Measurements from ENCODE around the gene RCVRN. TPM values are rescaled to one million over a fixed set of nuclear protein-coding genes. Genes with fewer than 3 reads are reported as not detected.

The RCVRN gene
- total RNA-seq, 1 donor from 2014 or later, result 0.17 TPM

GRCh38 chr17:9942885-9943284 lies 37.8 kb upstream of the RCVRN start:
- TF ChIP-seq CTCF (IDR thresholded peaks at IDR 0.05), result no peak
- Histone ChIP-seq H3K36me3 (peaks cover 31% of the 10 kb centered on the region), H3K9me3 (no peaks in the 10 kb centered on the region), H3K27ac (no peak overlapping the region), H3K4me3 (no peak overlapping the region), H3K27me3 (no peaks in the 10 kb centered on the region), H3K4me1 (no peaks in the 10 kb centered on the region)
- intact Hi-C loops (cut with DNase I), result no loop called here
- ATAC-seq (no peak), DNase-seq (no peak)

GRCh38 chr17:9941305-9941704 lies 36.2 kb upstream of the RCVRN start:
- peaks cover 31% of the 10 kb centered on the region for H3K36me3 ChIP-seq
- ATAC-seq, result no peak

GRCh38 chr17:9940841-9941240 lies 35.8 kb upstream of the RCVRN start:
- Histone ChIP-seq H3K4me3 (no peak overlapping the region), H3K4me1 (no peaks in the 10 kb centered on the region), H3K27me3 (no peaks in the 10 kb centered on the region), H3K27ac (no peak overlapping the region), H3K9me3 (no peaks in the 10 kb centered on the region), H3K36me3 (peaks cover 31% of the 10 kb centered on the region)
- intact Hi-C loops (cut with DNase I), result no loop called here
- no peak for TF ChIP-seq CTCF (IDR thresholded peaks at IDR 0.05)
- no peak for ATAC-seq
- no peak for DNase-seq

More at GRCh38 chr17:9941305-9941704, 36.2 kb upstream of the RCVRN start:
- intact Hi-C loops (cut with DNase I), result no loop called here
- no peaks in the 10 kb centered on the region for H3K27me3 ChIP-seq
- no peak overlapping the region for H3K4me3 ChIP-seq
- no peaks in the 10 kb centered on the region for H3K9me3 ChIP-seq
- no peak overlapping the region for H3K27ac ChIP-seq
- no peaks in the 10 kb centered on the region for H3K4me1 ChIP-seq
- TF ChIP-seq CTCF (IDR thresholded peaks at IDR 0.05), result no peak
- DNase-seq, result no peak

- H3K4me1 ChIP-seq, result no peaks in the 10 kb centered on the region
- H3K27ac ChIP-seq, result no peak overlapping the region
- intact Hi-C loops (cut with DNase I), result no loop called here
- no peaks in the 10 kb centered on the region for H3K27me3 ChIP-seq
- no peak overlapping the region for H3K4me3 ChIP-seq
- H3K36me3 ChIP-seq, result peaks cover 31% of the 10 kb centered on the region
- TF ChIP-seq CTCF (IDR thresholded peaks at IDR 0.05), result no peak
- DNase-seq (no peak), ATAC-seq (no peak)
- H3K9me3 ChIP-seq, result no peaks in the 10 kb centered on the region
These were observed 33.7 kb upstream of the RCVRN start for GRCh38 chr17:9938764-9939163.

- no peak for DNase-seq
- no peak for TF ChIP-seq CTCF (IDR thresholded peaks at IDR 0.05)
- ATAC-seq, result no peak
- H3K27ac ChIP-seq, result no peak overlapping the region
- H3K4me3 ChIP-seq, result no peak overlapping the region
- peaks cover 26% of the 10 kb centered on the region for H3K36me3 ChIP-seq
- H3K9me3 ChIP-seq, result no peaks in the 10 kb centered on the region
- no peaks in the 10 kb centered on the region for H3K4me1 ChIP-seq
- no peaks in the 10 kb centered on the region for H3K27me3 ChIP-seq
- intact Hi-C loops (cut with DNase I), result no loop called here
These were observed 32.8 kb upstream of the RCVRN start for GRCh38 chr17:9937901-9938300.

GRCh38 chr17:9937241-9937761 lies 32.2 kb upstream of the RCVRN start:
- H3K4me3 ChIP-seq, result no peak overlapping the region
- TF ChIP-seq CTCF (IDR thresholded peaks at IDR 0.05), result no peak
- no peak overlapping the region for H3K27ac ChIP-seq
- no peaks in the 10 kb centered on the region for H3K4me1 ChIP-seq
- DNase-seq (no peak), ATAC-seq (peak; percentile 41)
- H3K27me3 ChIP-seq, result no peaks in the 10 kb centered on the region
- intact Hi-C loops (cut with DNase I), result no loop called here
- no peaks in the 10 kb centered on the region for H3K9me3 ChIP-seq
- peaks cover 20% of the 10 kb centered on the region for H3K36me3 ChIP-seq

Data from upper lobe of right lung (tissue), 1 donor.